ENCODE data around the gene TFF3. TPM values are rescaled to one million over a fixed set of nuclear protein-coding genes. Genes with fewer than 3 reads are reported as not detected.

The TFF3 gene
- total RNA-seq (2022; extraction: Qiagen RNA extraction; ENCODE audit: low read depth), result not detected in 5 replicates

DNA sequence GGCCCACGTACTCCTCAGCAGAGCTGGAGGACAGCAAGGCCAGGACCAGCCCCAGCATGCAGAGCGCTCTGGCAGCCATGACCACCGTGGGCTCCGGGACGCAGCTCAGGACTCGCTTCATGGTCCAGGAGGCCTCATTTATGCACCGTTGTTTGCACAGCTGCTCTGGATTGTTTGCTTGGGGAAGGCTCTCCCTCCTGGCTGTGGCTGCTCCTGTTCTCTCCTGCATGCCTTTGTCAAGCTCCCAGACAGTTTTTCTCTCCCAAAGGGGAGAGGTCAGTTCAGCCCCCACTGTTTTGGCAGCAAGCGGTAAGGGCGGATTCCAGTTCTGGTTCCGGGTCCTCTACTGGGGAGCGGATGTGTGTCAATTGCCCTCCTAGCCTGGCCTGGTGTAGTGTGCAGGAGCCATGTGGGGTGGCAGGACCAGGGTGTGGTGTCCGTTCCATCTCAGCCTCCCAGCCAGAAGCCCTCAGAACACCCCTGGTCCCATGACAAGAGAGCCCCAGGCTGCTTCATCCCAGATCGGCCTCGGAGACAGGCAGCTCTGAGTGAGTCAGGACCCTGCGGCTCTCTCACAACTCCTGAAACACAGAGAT, at the start of gene TFF3:
Gene TFF3 (minus strand): TSS at position 114 of the 596 bp plus-strand sequence. CDS start 35 bp downstream, at position 79.

GRCh38 chr21:42350927-42351426, 35.8 kb upstream of the TFF3 start, which contains the start of gene TFF2:
TFF2 (minus strand) TSS chr21:42350994; CDS start chr21:42350957, 37 bp downstream.

Other genes starting within 250 kb of the TFF3 start
- not detected in 5 replicates for gene UMODL1, start 244.1 kb downstream of the TFF3 start, total RNA-seq (2022; extraction: Qiagen RNA extraction; ENCODE audit: low read depth)
- 1.8 to 2.9 TPM (median 2.0 TPM) in 5 replicates for gene ABCG1, start 96.3 kb downstream of the TFF3 start, total RNA-seq (2022; extraction: Qiagen RNA extraction; ENCODE audit: low read depth)
- 0.10 TPM in 1 of 5 replicates, not detected in the others for gene TFF2, start 35.6 kb upstream of the TFF3 start, total RNA-seq (2022; extraction: Qiagen RNA extraction; ENCODE audit: low read depth)
- 25.6 to 32.2 TPM (median 29.4 TPM) in 5 replicates for gene TFF1, start 51.1 kb upstream of the TFF3 start, total RNA-seq (2022; extraction: Qiagen RNA extraction; ENCODE audit: low read depth)
- gene TMPRSS3, start 80.6 kb upstream of the TFF3 start, total RNA-seq (2022; extraction: Qiagen RNA extraction; ENCODE audit: low read depth), result 0.09 to 0.52 TPM (median 0.37 TPM) in 4 of 5 replicates, not detected in the other
- 0.10 to 0.26 TPM (median 0.14 TPM) in 5 replicates for gene UBASH3A, start 88.5 kb upstream of the TFF3 start, total RNA-seq (2022; extraction: Qiagen RNA extraction; ENCODE audit: low read depth)
- gene RSPH1, start 180.8 kb upstream of the TFF3 start, total RNA-seq (2022; extraction: Qiagen RNA extraction; ENCODE audit: low read depth), result 0.51 to 0.98 TPM (median 0.65 TPM) in 5 replicates
- 2.5 to 5.7 TPM (median 4.8 TPM) in 5 replicates for gene SLC37A1, start 198.4 kb upstream of the TFF3 start, total RNA-seq (2022; extraction: Qiagen RNA extraction; ENCODE audit: low read depth)